HG02981 (cell line): Measurements from ENCODE around the gene RNF182.
"Not testable (repeated sequence)": the region's sequence is repeated elsewhere in the genome, so short reads cannot be mapped to it uniquely, and the experiment has no call there.

Experiments
- ATAC-seq: cut with Tn5 transposase; IDR thresholded peaks from one replicate; pipeline ENCODE4 v1.9.1; 2021; ENCODE audit warnings: mild to moderate bottlenecking, moderate library complexity; ENCODE audit not compliant: unreplicated experiment

Gene RNF182

GRCh38 chr6:13993416-13993815, 68.7 kb downstream of the RNF182 start:
- ATAC-seq, result no peak

- ATAC-seq, result no peak
Observed at GRCh38 chr6:13998356-13998755, 73.6 kb downstream of the RNF182 start.

- no peak for ATAC-seq
Observed at GRCh38 chr6:14000901-14001300, 76.1 kb downstream of the RNF182 start.

- no peak for ATAC-seq
Observed at GRCh38 chr6:14001329-14002012, 76.7 kb downstream of the RNF182 start.

- ATAC-seq, result no peak
Observed at GRCh38 chr6:14002176-14002947, 77.6 kb downstream of the RNF182 start.

- ATAC-seq, result no peak
Observed at GRCh38 chr6:14004258-14004657, 79.5 kb downstream of the RNF182 start.

- ATAC-seq, result no peak
Observed at GRCh38 chr6:14008809-14009208, 84.1 kb downstream of the RNF182 start.

- no peak for ATAC-seq
Observed at GRCh38 chr6:14009431-14009830, 84.7 kb downstream of the RNF182 start.

- ATAC-seq, result no peak
Observed at GRCh38 chr6:14010275-14010674, 85.5 kb downstream of the RNF182 start.

GRCh38 chr6:14012313-14013030, 87.7 kb downstream of the RNF182 start:
- ATAC-seq, result no peak

- ATAC-seq, result no peak
Observed at GRCh38 chr6:14015964-14016363, 91.2 kb downstream of the RNF182 start.

- ATAC-seq, result no peak
Observed at GRCh38 chr6:14016432-14016831, 91.7 kb downstream of the RNF182 start.

- no peak for ATAC-seq
Observed at GRCh38 chr6:14016935-14017625, 92.3 kb downstream of the RNF182 start.

GRCh38 chr6:14017626-14018475, 93.1 kb downstream of the RNF182 start:
- no peak for ATAC-seq

- ATAC-seq, result not testable (repeated sequence)
Observed at GRCh38 chr6:14018559-14018958, 93.8 kb downstream of the RNF182 start.

- ATAC-seq, result no peak
Observed at GRCh38 chr6:14020551-14020950, 95.8 kb downstream of the RNF182 start.

GRCh38 chr6:14021449-14021848, 96.7 kb downstream of the RNF182 start:
- no peak for ATAC-seq

- ATAC-seq, result no peak
Observed at GRCh38 chr6:14022673-14023072, 97.9 kb downstream of the RNF182 start.

GRCh38 chr6:14023855-14024254, 99.1 kb downstream of the RNF182 start:
- ATAC-seq, result no peak

- ATAC-seq, result no peak
Observed at GRCh38 chr6:14025160-14025559, 100.4 kb downstream of the RNF182 start.
